GM12878 (cell line): ENCODE data around the gene WDTC1. TPM values are rescaled to one million over a fixed set of nuclear protein-coding genes. Genes with fewer than 3 reads are reported as not detected.

Source experiments
- ATAC-seq: fragments of 200-7000 bp; cut with Tn5 transposase; 3 replicates; pipeline ENCODE4 v1.9.1; 2020; ENCODE audit warnings: mild to moderate bottlenecking, moderate library complexity
- BruUV-seq: library from RNA; stranded (reverse); fragments of 400-500 nt; replicated peaks from 2 replicates; lab custom pipeline; 2021; lab: Mats Ljungman, UMichigan
- CTCF ChIA-PET: fragments of 300-600 bp; sonication (Branson Sonifier 250); formaldehyde crosslinking; extraction: SDS; loops from one replicate; lab custom pipeline; 2021; ENCODE audit warnings: inconsistent platforms; lab: Yijun Ruan, JAX
- POLR2A ChIA-PET: fragments of 350-600 bp; formaldehyde crosslinking; extraction: SDS; loops from one replicate; lab custom pipeline; 2021; ENCODE audit warnings: inconsistent platforms; lab: Charles Lee
- RAD21 ChIA-PET: fragments of 300-600 bp; sonication (Branson Sonifier 250); formaldehyde crosslinking; loops from one replicate; lab custom pipeline; 2023; ENCODE audit warnings: antibody characterized with exemption; ENCODE audit not compliant: unreplicated experiment; lab: Charles Lee
- SMC1A ChIA-PET: fragments of 300-600 bp; sonication (Branson Sonifier 250); formaldehyde crosslinking; loops from one replicate; lab custom pipeline; 2023; ENCODE audit not compliant: unreplicated experiment, uncharacterized antibody; lab: Charles Lee
- DNase-seq: peaks from one replicate; pipeline ENCODE4 v3.0.0-alpha.2; 2011; ENCODE audit warnings: low read depth, low spot score
- FAIRE-seq: peaks from 3 replicates; lab custom pipeline; 2011; peaks lifted over from hg19 to GRCh38; lab: Jason Lieb, UNC
- H2AFZ ChIP-seq: 2 replicates; pipeline ENCODE4 v1.6.0; 2011; ENCODE audit warnings: low read depth, low read length, control low read depth; ENCODE audit not compliant: control insufficient read depth
- H3K27ac ChIP-seq: 2 replicates; pipeline ENCODE4 v1.5.1; 2011; ENCODE audit warnings: control low read depth; ENCODE audit not compliant: control insufficient read depth, insufficient read depth
- H3K27me3 ChIP-seq, 2 experiments: replicated peaks in 1 of 2; 2 replicates each; pipeline versions ENCODE4 v1.6.0 to v1.6.1; 2011; ENCODE audit warnings: low read length in 1 of 2; ENCODE audit not compliant: control insufficient read depth in 2 of 2, insufficient read depth in 2 of 2
- H3K36me3 ChIP-seq, 2 experiments: 2 replicates each; pipeline ENCODE4 v1.5.1; 2011; ENCODE audit warnings: low read length in 1 of 2; ENCODE audit not compliant: control insufficient read depth in 2 of 2, insufficient read depth in 2 of 2
- H3K4me1 ChIP-seq: 2 replicates; pipeline ENCODE4 v1.6.1; 2011; ENCODE audit warnings: mild to moderate bottlenecking, low read length, moderate library complexity, mixed read lengths; ENCODE audit not compliant: control insufficient read depth, insufficient read depth
- H3K4me2 ChIP-seq: 2 replicates; pipeline ENCODE4 v1.6.0; 2011; ENCODE audit warnings: control low read depth; ENCODE audit not compliant: control insufficient read depth, insufficient read depth
- H3K4me3 ChIP-seq: fragments of 200-600 bp; sonication (generic); 2 replicates; pipeline ENCODE4 v1.5.1; 2016
- H3K79me2 ChIP-seq: 2 replicates; pipeline ENCODE4 v1.6.0; 2011; ENCODE audit warnings: low read length; ENCODE audit not compliant: control insufficient read depth, insufficient read depth
- H3K9ac ChIP-seq: 2 replicates; pipeline ENCODE4 v1.8.0; 2011; ENCODE audit warnings: low read length, control low read depth, mixed read lengths; ENCODE audit not compliant: control insufficient read depth, insufficient read depth
- H3K9me3 ChIP-seq: replicated peaks from 3 replicates; pipeline ENCODE4 v1.5.1; 2011; ENCODE audit warnings: mild to moderate bottlenecking, low read length; ENCODE audit not compliant: control insufficient read depth, insufficient read depth
- H4K20me1 ChIP-seq: 2 replicates; pipeline ENCODE4 v1.6.0; 2011; ENCODE audit not compliant: control insufficient read depth, insufficient read depth
- CBX3 ChIP-seq: fragments of 200-600 bp; sonication (generic); IDR thresholded peaks from 2 replicates; pipeline ENCODE4 v1.6.1; 2016; ENCODE audit warnings: low read depth, borderline replicate concordance
- ESRRA ChIP-seq: IDR thresholded peaks from 2 replicates; pipeline ENCODE4 v1.6.1; 2012; ENCODE audit warnings: mild to moderate bottlenecking, low read length, improper control_type of control experiment
- IKZF1 ChIP-seq: fragments of 450-650 bp; conservative IDR thresholded peaks from 2 replicates; pipeline ENCODE4 v1.6.1; 2017; ENCODE audit warnings: antibody characterized with exemption, mild to moderate bottlenecking
- NR2C1 ChIP-seq: fragments of 450-650 bp; IDR thresholded peaks from 2 replicates; pipeline ENCODE4 v1.6.1; 2017; ENCODE audit warnings: antibody characterized with exemption, mild to moderate bottlenecking, moderate library complexity
- POLR2AphosphoS5 ChIP-seq: IDR thresholded peaks from 2 replicates; pipeline ENCODE4 v1.6.1; 2011; ENCODE audit warnings: mild to moderate bottlenecking, low read length, inconsistent platforms
- RB1 ChIP-seq: fragments of 450-650 bp; formaldehyde crosslinking; IDR thresholded peaks from 2 replicates; pipeline ENCODE4 v1.6.1; 2017; ENCODE audit warnings: mild to moderate bottlenecking, borderline replicate concordance
- SMARCA5 ChIP-seq: fragments of 450-650 bp; IDR thresholded peaks from 2 replicates; pipeline ENCODE4 v1.6.1; 2017; ENCODE audit warnings: mild to moderate bottlenecking
- TAF1 ChIP-seq: IDR thresholded peaks from 2 replicates; pipeline ENCODE4 v1.6.1; 2011; ENCODE audit warnings: mild to moderate bottlenecking, low read depth, low read length, borderline replicate concordance
- TARDBP ChIP-seq: IDR thresholded peaks from 2 replicates; pipeline ENCODE4 v1.6.1; 2016; ENCODE audit warnings: borderline replicate concordance
- WGBS: methylation state at CpG from one replicate; pipeline ENCODE4 v1.1.6; 2016; ENCODE audit warnings: low lambda C conversion rate; ENCODE audit not compliant: insufficient replicate concordance, insufficient coverage; ENCODE audit errors: missing lambda C conversion rate; 5-methylcytosine and 5-hydroxymethylcytosine counted together
- in situ Hi-C: fragments of 300-500 bp; cut with MboI; formaldehyde crosslinking; loops from 9 replicates; pipeline ENCODE4 v1.14.3; 2018; ENCODE audit warnings: mixed read lengths
- intact Hi-C: fragments of 100-400 bp; cut with micrococcal nuclease; formaldehyde crosslinking; loops from one replicate; pipeline ENCODE4 v1.14.2; 2022; ENCODE audit not compliant: unreplicated experiment
- polyA plus RNA-seq, 11 experiments: library from polyadenylated mRNA; depleted of rRNA in 4 of 11; unstranded in 6 of 11; stranded (reverse) in 5 of 11; fragments of >200 nt; fragmentation: Nextera tagmentation in 4 of 11; fragmentation: Illumina TruSeq in 1 of 11; extraction: Ambion mirVana in 4 of 11; extraction: Trizol in 1 of 11; gene quantifications; 1 replicate in 1 of 11; 2 replicates in 10 of 11; pipeline versions ENCODE4 v1.2.1 to v1.2.3, GENCODE V29; 2011 to 2016; ENCODE audit warnings: inconsistent platforms in 2 of 11, missing spikeins in 2 of 11, low read depth in 1 of 11
- total RNA-seq, 4 experiments: library from RNA; depleted of rRNA in 3 of 4; stranded (reverse); fragments of >200 nt in 3 of 4; fragmentation: Illumina TruSeq in 1 of 4; extraction: Trizol in 1 of 4; gene quantifications; 2 replicates each; pipeline versions ENCODE4 v1.2.1 to v1.2.3, GENCODE V29; 2013 to 2021
- TF ChIP-seq, protein P1 (sequence below): fragments of 450-650 bp; conservative IDR thresholded peaks from 2 replicates; pipeline ENCODE4 v1.6.1; 2017; ENCODE audit warnings: mild to moderate bottlenecking, moderate library complexity

Gene WDTC1
- total and polyA plus RNA-seq, 10 of the 15 experiments (the other 5 are each of a cell fraction or from before 2014, with no cell fraction given), result 0.21 to 28.7 (median 7.6) TPM

DNA sequence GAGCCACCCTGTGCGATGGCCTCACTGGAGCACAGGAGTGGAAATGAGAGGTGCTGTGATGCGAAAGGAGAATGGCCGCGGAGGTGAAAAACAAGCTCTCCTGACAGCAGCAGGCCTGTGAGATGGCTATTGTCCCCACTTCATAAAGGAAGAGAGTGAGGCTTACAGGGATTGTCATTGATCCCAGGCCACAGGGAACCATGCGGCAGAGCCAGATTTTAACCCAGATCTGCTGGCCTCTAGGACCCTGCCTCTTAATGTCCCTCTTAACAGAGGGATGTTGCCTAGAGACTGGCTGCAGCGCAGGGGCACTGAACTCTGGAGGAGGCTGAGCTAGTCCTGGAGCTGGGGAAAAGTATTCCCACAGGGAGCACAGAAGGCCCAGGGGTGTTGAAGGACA is 104.3 kb downstream of the WDTC1 start:
- ATAC-seq, result no peak
- Histone ChIP-seq H3K4me2 (no peak overlapping the region), H3K27me3 (no peaks in the 10 kb centered on the region), H3K36me3 (peaks cover 4 to 15% of the 10 kb centered on the region in 2 experiments; a peak in 3 of 4 replicates), H3K4me1 (peaks cover 32% of the 10 kb centered on the region), H3K4me3 (no peak overlapping the region), H3K9ac (no peak overlapping the region), H2AFZ (no peak overlapping the region), H3K27ac (no peak overlapping the region)
- SMC1A ChIA-PET, result no interaction called here
- in situ Hi-C loops (no loop called here), intact Hi-C loops (no loop called here)
- POLR2A ChIA-PET, result interaction anchor here (1.1 kb wide), 1 partner anchor 16 kb away, joined by 3 read pairs; no protein-coding TSS in a partner anchor
- CTCF ChIA-PET, result interaction anchor here (0.8 kb wide), 1 partner anchor 49 kb away, joined by 3 read pairs; no protein-coding TSS in a partner anchor
- RAD21 ChIA-PET, result interaction anchor here (0.7 kb wide), 3 partner anchors 23 to 505 kb away, joined by 3 to 4 read pairs (median 3); no protein-coding TSS in a partner anchor
- no peak for DNase-seq
- no peak for FAIRE-seq
- BruUV-seq, result no TSS peak
- TF ChIP-seq CBX3 (no peak), NR2C1 (no peak), TARDBP (no peak), POLR2AphosphoS5 (no peak), IKZF1 (no peak), ESRRA (no peak), TAF1 (no peak), SMARCA5 (no peak), RB1 (no peak)
- TF ChIP-seq, protein P1, sequence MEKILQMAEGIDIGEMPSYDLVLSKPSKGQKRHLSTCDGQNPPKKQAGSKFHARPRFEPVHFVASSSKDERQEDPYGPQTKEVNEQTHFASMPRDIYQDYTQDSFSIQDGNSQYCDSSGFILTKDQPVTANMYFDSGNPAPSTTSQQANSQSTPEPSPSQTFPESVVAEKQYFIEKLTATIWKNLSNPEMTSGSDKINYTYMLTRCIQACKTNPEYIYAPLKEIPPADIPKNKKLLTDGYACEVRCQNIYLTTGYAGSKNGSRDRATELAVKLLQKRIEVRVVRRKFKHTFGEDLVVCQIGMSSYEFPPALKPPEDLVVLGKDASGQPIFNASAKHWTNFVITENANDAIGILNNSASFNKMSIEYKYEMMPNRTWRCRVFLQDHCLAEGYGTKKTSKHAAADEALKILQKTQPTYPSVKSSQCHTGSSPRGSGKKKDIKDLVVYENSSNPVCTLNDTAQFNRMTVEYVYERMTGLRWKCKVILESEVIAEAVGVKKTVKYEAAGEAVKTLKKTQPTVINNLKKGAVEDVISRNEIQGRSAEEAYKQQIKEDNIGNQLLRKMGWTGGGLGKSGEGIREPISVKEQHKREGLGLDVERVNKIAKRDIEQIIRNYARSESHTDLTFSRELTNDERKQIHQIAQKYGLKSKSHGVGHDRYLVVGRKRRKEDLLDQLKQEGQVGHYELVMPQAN, result no peak
- TF ChIP-seq, all 136 proteins: peak for 0
- no peaks in the 10 kb centered on the region for H4K20me1 ChIP-seq
- H3K9me3 ChIP-seq, result no peaks in the 10 kb centered on the region
- H3K79me2 ChIP-seq, result peaks cover 5% of the 10 kb centered on the region
- WGBS, result 98% methylated on average over 6 of the region's 6 CpGs
